ENCODE results near the gene SETD4. TPM values are rescaled to one million over a fixed set of nuclear protein-coding genes. Genes with fewer than 3 reads are reported as not detected.

SETD4 gene
- polyA plus RNA-seq, 1 experiment = 12.2 TPM

GRCh38 chr21:35993875-35994490, 66.3 kb downstream of the SETD4 start:
- no peak for DNase-seq (ENCODE audit: low read depth, low spot score)
- H3K4me3 ChIP-seq (ENCODE audit: low read depth, low read length) = no peak overlapping the region
- no peak overlapping the region for H3K27ac ChIP-seq (ENCODE audit: low read depth, low read length)
- ChIA-PET CTCF (no interaction called here), POLR2A (interaction anchor here (0.7 kb wide), 1 partner anchor 942 kb away, joined by 8 read pairs; no protein-coding TSS in a partner anchor)
- TF ChIP-seq CTCF (IDR thresholded peaks at IDR 0.05; ENCODE audit: low read depth, low read length) = no peak
- no peaks in the 10 kb centered on the region for H3K9me3 ChIP-seq (ENCODE audit: control insufficient read depth, insufficient read depth, low read length)
- peaks cover 17% of the 10 kb centered on the region for H3K27me3 ChIP-seq (ENCODE audit: control insufficient read depth, insufficient read depth, low read length)

- no peak for TF ChIP-seq CTCF (IDR thresholded peaks at IDR 0.05; ENCODE audit: low read depth, low read length)
- CTCF ChIA-PET = no interaction called here
Measured at GRCh38 chr21:35991131-35991530, 69.2 kb downstream of the SETD4 start.

GRCh38 chr21:35990609-35991008, 69.7 kb downstream of the SETD4 start:
- no peak overlapping the region for H3K27ac ChIP-seq (ENCODE audit: low read depth, low read length)
- TF ChIP-seq CTCF (IDR thresholded peaks at IDR 0.05; ENCODE audit: low read depth, low read length) = no peak
- H3K27me3 ChIP-seq (ENCODE audit: control insufficient read depth, insufficient read depth, low read length) = peaks cover 12% of the 10 kb centered on the region
- H3K4me3 ChIP-seq (ENCODE audit: low read depth, low read length) = no peak overlapping the region
- ChIA-PET POLR2A (no interaction called here), CTCF (no interaction called here)
- H3K9me3 ChIP-seq (ENCODE audit: control insufficient read depth, insufficient read depth, low read length) = no peaks in the 10 kb centered on the region
- no peak for DNase-seq (ENCODE audit: low read depth, low spot score)

More at GRCh38 chr21:35991131-35991530, 69.2 kb downstream of the SETD4 start:
- POLR2A ChIA-PET = no interaction called here
- H3K4me3 ChIP-seq (ENCODE audit: low read depth, low read length) = no peak overlapping the region
- H3K9me3 ChIP-seq (ENCODE audit: control insufficient read depth, insufficient read depth, low read length) = no peaks in the 10 kb centered on the region
- H3K27me3 ChIP-seq (ENCODE audit: control insufficient read depth, insufficient read depth, low read length) = peaks cover 13% of the 10 kb centered on the region
- no peak overlapping the region for H3K27ac ChIP-seq (ENCODE audit: low read depth, low read length)
- DNase-seq (ENCODE audit: low read depth, low spot score) = no peak

- no peak for DNase-seq (ENCODE audit: low read depth, low spot score)
- ChIA-PET POLR2A (interaction anchor here (0.7 kb wide), 2 partner anchors 1053 to 1269 kb away, joined by 3 to 11 read pairs; no protein-coding TSS in a partner anchor), CTCF (no interaction called here)
- Histone ChIP-seq H3K9me3 (ENCODE audit: control insufficient read depth, insufficient read depth, low read length) (no peaks in the 10 kb centered on the region), H3K27ac (ENCODE audit: low read depth, low read length) (no peak overlapping the region), H3K27me3 (ENCODE audit: control insufficient read depth, insufficient read depth, low read length) (peaks cover 16% of the 10 kb centered on the region), H3K4me3 (ENCODE audit: low read depth, low read length) (no peak overlapping the region)
- no peak for TF ChIP-seq CTCF (IDR thresholded peaks at IDR 0.05; ENCODE audit: low read depth, low read length)
Measured at GRCh38 chr21:35989138-35989735, 71.1 kb downstream of the SETD4 start.

- Histone ChIP-seq H3K27ac (ENCODE audit: low read depth, low read length) (no peak overlapping the region), H3K4me3 (ENCODE audit: low read depth, low read length) (no peak overlapping the region), H3K27me3 (ENCODE audit: control insufficient read depth, insufficient read depth, low read length) (peaks cover 18% of the 10 kb centered on the region), H3K9me3 (ENCODE audit: control insufficient read depth, insufficient read depth, low read length) (no peaks in the 10 kb centered on the region)
- no peak for DNase-seq (ENCODE audit: low read depth, low spot score)
- no peak for TF ChIP-seq CTCF (IDR thresholded peaks at IDR 0.05; ENCODE audit: low read depth, low read length)
- ChIA-PET POLR2A (interaction anchor here (0.7 kb wide), 2 partner anchors 1052 to 1268 kb away, joined by 3 to 11 read pairs; no protein-coding TSS in a partner anchor), CTCF (no interaction called here)
Measured at GRCh38 chr21:35988416-35989137, 71.7 kb downstream of the SETD4 start.
